ENCODE data around the gene RPS6KA4. TPM values are rescaled to one million over a fixed set of nuclear protein-coding genes. Genes with fewer than 3 reads are reported as not detected.

RPS6KA4 gene
- polyA plus RNA-seq, 3 donors, result 13.2 to 15.7 (median 14.7) TPM

- no peak for DNase-seq
Observed at GRCh38 chr11:64364435-64364834, 5.5 kb downstream of the RPS6KA4 start.

DNA sequence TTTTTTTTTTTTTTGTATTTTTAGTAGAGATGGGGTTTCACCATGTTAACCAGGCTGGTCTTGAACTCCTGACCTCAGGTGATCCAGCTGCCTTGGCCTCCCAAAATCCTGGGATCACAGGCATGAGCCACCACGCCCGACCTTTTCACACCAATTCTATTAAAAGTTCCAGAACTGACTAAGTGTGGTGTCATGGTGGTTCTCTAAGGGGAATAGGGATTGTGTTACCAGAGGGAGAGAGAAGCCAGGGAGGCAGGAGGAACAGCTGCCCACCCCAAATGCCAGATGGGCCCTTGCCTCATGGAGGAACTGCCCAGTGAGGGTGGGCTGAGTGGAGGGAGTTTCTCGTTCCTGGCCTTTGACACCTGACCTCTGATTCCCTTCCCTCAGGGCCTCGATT lies 5.9 kb downstream of the RPS6KA4 start:
- DNase-seq, result no peak

GRCh38 chr11:64366751-64367150 lies 7.8 kb downstream of the RPS6KA4 start:
- DNase-seq, result no peak

- DNase-seq, result no peak
Observed at GRCh38 chr11:64367931-64368672, 9.1 kb downstream of the RPS6KA4 start.

DNA sequence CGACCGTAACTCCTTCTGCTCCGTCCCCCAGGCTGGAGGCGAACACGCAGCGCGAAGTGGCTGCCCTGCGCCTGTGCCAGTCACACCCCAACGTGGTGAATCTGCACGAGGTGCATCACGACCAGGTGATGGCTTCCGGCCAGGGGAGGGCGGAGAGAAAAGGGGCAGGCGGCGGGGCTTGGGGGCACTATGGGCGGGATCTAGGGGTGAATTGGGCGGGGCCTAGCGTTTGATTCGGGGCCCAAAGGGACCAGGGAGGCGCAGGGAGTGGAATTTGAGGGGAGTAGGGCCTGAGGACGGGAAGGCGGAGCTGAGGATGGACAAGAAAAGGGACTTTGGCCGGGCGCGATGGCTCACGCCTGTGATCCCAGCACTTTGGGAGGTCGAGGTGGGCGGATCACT lies 9.7 kb downstream of the RPS6KA4 start:
- DNase-seq, result no peak

GRCh38 chr11:64369440-64370421 lies 10.8 kb downstream of the RPS6KA4 start:
- DNase-seq, result no peak

- DNase-seq, result no peak
Observed at GRCh38 chr11:64371201-64371600, 12.2 kb downstream of the RPS6KA4 start.

DNA sequence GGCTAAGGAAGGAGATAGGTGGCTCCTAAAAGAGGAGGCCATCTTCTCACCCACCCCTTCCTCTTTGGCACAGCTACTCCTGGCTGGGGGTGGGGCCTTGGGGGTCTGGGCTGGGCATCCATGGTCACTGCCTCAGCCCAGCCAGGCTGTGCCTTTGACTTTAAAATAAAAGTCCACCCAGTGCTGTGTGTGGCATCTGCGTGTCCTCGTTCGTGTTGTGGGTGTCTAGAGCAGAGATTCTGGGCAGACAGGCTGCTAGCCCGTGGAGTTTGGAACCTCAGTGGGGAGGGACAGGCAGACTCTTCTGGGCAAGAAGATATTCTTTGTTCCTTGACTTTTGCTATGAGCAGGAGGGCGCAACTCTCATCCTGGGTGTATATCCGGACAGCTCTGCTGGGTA lies 13.1 kb downstream of the RPS6KA4 start:
- no peak for DNase-seq

- DNase-seq, result no peak
Observed at GRCh38 chr11:64372802-64373597, 14.0 kb downstream of the RPS6KA4 start.

DNA sequence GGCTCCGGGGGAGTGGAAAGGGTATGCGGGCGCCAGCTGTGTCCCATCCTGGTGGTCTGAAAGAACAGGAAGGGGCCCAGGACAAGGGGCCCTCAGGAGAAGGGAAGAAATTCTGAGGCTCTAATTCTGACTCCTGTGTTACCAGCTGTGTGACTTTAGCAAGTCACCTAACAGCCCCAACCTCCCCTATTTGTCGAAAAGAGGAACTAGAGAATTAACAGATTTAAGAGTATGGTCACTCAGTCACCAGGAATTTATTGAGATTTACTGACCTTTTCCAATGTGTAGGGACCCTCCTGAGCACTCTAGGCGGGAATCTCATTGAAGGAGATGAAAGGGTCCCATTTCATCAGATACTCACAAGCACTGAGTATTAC lies 14.6 kb downstream of the RPS6KA4 start:
- DNase-seq, result no peak

- DNase-seq, result no peak
Observed at GRCh38 chr11:64376071-64376470, 17.1 kb downstream of the RPS6KA4 start.

GRCh38 chr11:64378335-64378880 lies 19.4 kb downstream of the RPS6KA4 start:
- DNase-seq, result no peak

- no peak for DNase-seq
Observed at GRCh38 chr11:64379160-64379559, 20.2 kb downstream of the RPS6KA4 start.

GRCh38 chr11:64379817-64380709 lies 21.1 kb downstream of the RPS6KA4 start:
- no peak for DNase-seq

DNA sequence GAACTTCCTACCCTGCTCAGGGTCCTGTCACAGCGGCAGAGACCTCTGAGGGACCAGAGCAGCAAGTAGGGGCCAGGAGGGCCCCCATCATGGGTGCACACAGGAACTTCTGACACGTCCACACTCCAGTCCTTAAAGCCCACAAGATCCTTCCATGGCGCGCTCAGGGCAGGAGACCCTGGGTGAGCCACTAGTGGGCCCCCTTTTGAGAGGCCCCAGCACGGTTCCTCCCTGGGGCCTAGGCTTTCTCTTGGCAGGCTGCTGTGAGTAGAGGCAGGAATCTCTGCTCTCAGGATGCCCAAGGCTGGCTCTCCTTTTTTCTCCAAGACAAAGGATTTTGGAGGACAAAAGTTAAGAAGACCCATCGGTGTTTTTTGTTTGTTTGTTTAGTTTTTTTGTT lies 22.4 kb downstream of the RPS6KA4 start:
- no peak for DNase-seq

DNA sequence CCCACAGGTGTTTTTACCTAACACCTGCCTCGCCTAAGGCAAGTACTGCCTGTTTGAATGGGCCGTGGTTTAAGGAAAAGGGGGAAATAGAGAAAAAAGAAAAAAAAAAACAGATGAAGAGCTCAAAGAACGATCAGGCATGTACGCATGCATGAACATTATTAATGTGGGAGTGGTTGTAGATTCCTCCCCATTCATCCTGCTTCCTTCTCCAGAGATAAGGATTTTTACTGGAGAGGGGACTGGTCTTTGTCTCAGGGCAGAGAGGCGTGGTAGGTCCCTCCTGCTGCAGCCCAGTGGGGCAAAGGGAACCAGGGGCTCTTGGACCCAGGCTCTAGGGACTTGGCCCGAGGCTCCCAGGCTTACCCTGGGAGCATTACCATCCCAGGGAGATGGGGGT lies 23.1 kb downstream of the RPS6KA4 start:
- no peak for DNase-seq

- DNase-seq, result no peak
Observed at GRCh38 chr11:64382586-64382985, 23.6 kb downstream of the RPS6KA4 start.

GRCh38 chr11:64383580-64383979 lies 24.6 kb downstream of the RPS6KA4 start:
- no peak for DNase-seq

DNA sequence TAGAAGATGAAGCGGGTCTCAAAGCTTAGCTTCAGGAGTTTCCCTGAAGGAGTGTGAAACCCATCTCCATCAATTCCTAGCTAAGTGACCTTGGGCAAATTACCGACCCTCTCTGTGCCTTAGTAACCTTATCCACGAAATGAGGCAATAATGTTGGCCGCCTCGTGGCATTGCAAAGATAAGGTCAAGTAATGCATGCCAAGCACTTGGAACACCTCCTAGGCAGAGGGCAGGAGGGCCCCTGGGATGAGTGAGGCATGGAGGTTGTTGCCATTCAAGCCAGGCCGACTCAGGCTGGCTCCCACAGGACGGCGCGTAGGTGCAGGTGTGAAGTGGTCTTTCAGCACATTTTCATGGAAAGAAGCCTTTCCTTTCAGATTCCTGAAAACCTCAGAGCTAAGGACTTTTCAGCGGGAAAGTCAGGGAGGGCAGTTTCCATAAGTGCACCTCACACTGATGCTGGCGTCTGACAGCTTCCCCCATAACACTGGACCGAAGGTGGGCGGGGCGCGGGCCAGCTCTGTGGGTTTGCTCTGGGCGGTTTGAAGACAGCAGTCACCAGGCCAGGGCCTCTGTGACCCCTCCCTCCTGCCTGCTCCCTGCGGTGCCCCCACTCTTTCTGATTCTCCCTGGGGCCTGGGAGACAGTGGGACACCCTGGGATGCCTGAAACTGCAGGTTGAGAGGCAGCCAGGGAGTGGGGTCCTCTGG lies 25.2 kb downstream of the RPS6KA4 start:
- DNase-seq, result no peak

Data from renal pelvis (tissue), 4 donors.